H1 (cell line): ENCODE measurements around the gene HDAC9. TPM values are rescaled to one million over a fixed set of nuclear protein-coding genes. Genes with fewer than 3 reads are reported as not detected.

Experiments
- CTCF ChIA-PET: fragments of 300-600 bp; sonication (Branson Sonifier 250); formaldehyde crosslinking; loops from one replicate; lab custom pipeline; 2021; ENCODE audit not compliant: partially characterized antibody; lab: Charles Lee
- POLR2A ChIA-PET: fragments of 300-600 bp; sonication (Branson Sonifier 250); formaldehyde crosslinking; loops from one replicate; lab custom pipeline; 2021; ENCODE audit warnings: inconsistent platforms; ENCODE audit not compliant: partially characterized antibody; lab: Charles Lee
- DNase-seq, 2 experiments: peaks; one replicate each; pipeline versions ENCODE4 v3.0.0 to v3.0.0-alpha.2; 2010 to 2022; ENCODE audit warnings: low spot score in 2 of 2, low read depth in 1 of 2, mixed read lengths in 1 of 2
- FAIRE-seq: peaks from 2 replicates; lab custom pipeline; 2011; peaks lifted over from hg19 to GRCh38; lab: Jason Lieb, UNC
- H2AFZ ChIP-seq: 2 replicates; pipeline ENCODE4 v1.8.1; 2012; ENCODE audit warnings: low read length, inconsistent platforms
- H2AK5ac ChIP-seq: 2 replicates; pipeline ENCODE4 v1.6.1; 2013; ENCODE audit warnings: low read depth, low read length
- H2BK120ac ChIP-seq: replicated peaks from 2 replicates; pipeline ENCODE3; 2013; ENCODE audit warnings: low read depth, low read length, inconsistent platforms
- H2BK12ac ChIP-seq: 2 replicates; pipeline ENCODE4 v1.6.1; 2013; ENCODE audit warnings: low read depth, low read length
- H2BK15ac ChIP-seq: 2 replicates; pipeline ENCODE4 v1.6.1; 2013; ENCODE audit warnings: low read length
- H2BK20ac ChIP-seq: 2 replicates; pipeline ENCODE4 v1.6.1; 2013; ENCODE audit warnings: low read length
- H2BK5ac ChIP-seq: 2 replicates; pipeline ENCODE4 v1.6.1; 2013; ENCODE audit warnings: low read depth, low read length
- H3K14ac ChIP-seq: 2 replicates; pipeline ENCODE4 v1.6.1; 2013; ENCODE audit warnings: inconsistent platforms; ENCODE audit not compliant: insufficient read length
- H3K18ac ChIP-seq: 2 replicates; pipeline ENCODE4 v1.6.1; 2013; ENCODE audit warnings: low read length; ENCODE audit errors: extremely low read depth
- H3K23ac ChIP-seq: 2 replicates; pipeline ENCODE4 v1.6.1; 2013; ENCODE audit warnings: inconsistent platforms; ENCODE audit not compliant: insufficient read length
- H3K23me2 ChIP-seq: 2 replicates; pipeline ENCODE4 v1.6.1; 2013; ENCODE audit warnings: low read depth, low read length
- H3K27ac ChIP-seq: 2 replicates; pipeline ENCODE4 v1.6.1; 2011; ENCODE audit warnings: low read depth, low read length, inconsistent platforms
- H3K27me3 ChIP-seq, 4 experiments: replicated peaks in 1 of 4; 1 replicate in 1 of 4; 2 replicates in 3 of 4; pipeline versions ENCODE4 v1.6.1 to v1.8.1; 2011 to 2013; ENCODE audit warnings: low read length in 3 of 4, mild to moderate bottlenecking in 3 of 4, inconsistent platforms in 2 of 4, mixed read lengths in 2 of 4, moderate library complexity in 1 of 4; ENCODE audit not compliant: control insufficient read depth in 3 of 4, insufficient read depth in 3 of 4; ENCODE audit errors: extremely low read depth in 1 of 4
- H3K36me3 ChIP-seq, 4 experiments: 2 replicates each; pipeline versions ENCODE4 v1.6.1 to v1.8.1; 2011 to 2013; ENCODE audit warnings: mild to moderate bottlenecking in 4 of 4, low read length in 3 of 4, moderate library complexity in 2 of 4, control low read depth in 1 of 4, inconsistent platforms in 1 of 4; ENCODE audit not compliant: insufficient read depth in 4 of 4, control insufficient read depth in 2 of 4
- H3K4ac ChIP-seq: replicated peaks from 2 replicates; pipeline ENCODE3; 2013; ENCODE audit warnings: low read length, low read depth, mixed read lengths, inconsistent platforms; ENCODE audit not compliant: insufficient read length
- H3K4me1 ChIP-seq, 4 experiments: replicated peaks in 1 of 4; 1 replicate in 1 of 4; 2 replicates in 3 of 4; pipeline versions ENCODE4 v1.6.1 to v1.8.1; 2011 to 2013; ENCODE audit warnings: low read length in 3 of 4, inconsistent platforms in 2 of 4, mixed read lengths in 1 of 4; ENCODE audit not compliant: insufficient read depth in 4 of 4, control insufficient read depth in 3 of 4
- H3K4me2 ChIP-seq, 2 experiments: 2 replicates each; pipeline versions ENCODE4 v1.6.1 to v1.8.1; 2011 to 2013; ENCODE audit warnings: low read depth in 2 of 2, low read length in 2 of 2, control low read depth in 1 of 2, inconsistent platforms in 1 of 2, mild to moderate bottlenecking in 1 of 2; ENCODE audit not compliant: insufficient read depth in 1 of 2
- H3K4me3 ChIP-seq, 4 experiments: fragments of 200-600, 300-600 bp in 1 of 4; sonication (generic), shearing (Covaris generic), sonication (Bioruptor Twin) in 1 of 4; 2 replicates each; pipeline versions ENCODE4 v1.5.1 to v1.8.1; 2011 to 2016; ENCODE audit warnings: low read length in 4 of 4, low read depth in 3 of 4, control low read depth in 2 of 4, inconsistent platforms in 2 of 4, mild to moderate bottlenecking in 2 of 4, mixed read lengths in 1 of 4, moderate library complexity in 1 of 4; ENCODE audit not compliant: insufficient read depth in 2 of 4; ENCODE audit errors: extremely low read depth in 1 of 4
- H3K56ac ChIP-seq: replicated peaks from 2 replicates; pipeline ENCODE3; 2013; ENCODE audit warnings: low read depth, mild to moderate bottlenecking, mixed read lengths, low read length, inconsistent platforms; ENCODE audit not compliant: insufficient read length
- H3K79me1 ChIP-seq: 2 replicates; pipeline ENCODE4 v1.6.1; 2013; ENCODE audit warnings: low read depth, low read length, control low read depth
- H3K79me2 ChIP-seq, 2 experiments: 2 replicates each; pipeline versions ENCODE4 v1.6.1 to v1.8.1; 2012 to 2013; ENCODE audit warnings: low read length in 2 of 2, mild to moderate bottlenecking in 2 of 2, inconsistent platforms in 1 of 2; ENCODE audit not compliant: insufficient read depth in 2 of 2, control insufficient read depth in 1 of 2
- H3K9ac ChIP-seq, 4 experiments: replicated peaks in 1 of 4; 1 replicate in 1 of 4; 2 replicates in 3 of 4; pipeline versions ENCODE4 v1.6.1 to v1.8.1; 2011 to 2013; ENCODE audit warnings: low read depth in 3 of 4, low read length in 3 of 4, control low read depth in 2 of 4, mild to moderate bottlenecking in 2 of 4, moderate library complexity in 2 of 4, inconsistent platforms in 1 of 4; ENCODE audit errors: extremely low read depth in 1 of 4
- H3K9me3 ChIP-seq, 2 experiments: 2 replicates each; pipeline versions ENCODE4 v1.6.1 to v1.8.1; 2012 to 2013; ENCODE audit warnings: mild to moderate bottlenecking in 2 of 2, moderate library complexity in 2 of 2, control low read depth in 1 of 2, inconsistent platforms in 1 of 2, low read depth in 1 of 2, low read length in 1 of 2, mixed read lengths in 1 of 2; ENCODE audit not compliant: insufficient read depth in 2 of 2
- H4K20me1 ChIP-seq, 2 experiments: replicated peaks in 1 of 2; 2 replicates each; pipeline versions ENCODE3 to v1.8.1; 2011 to 2013; ENCODE audit warnings: inconsistent platforms in 2 of 2, low read length in 2 of 2, mild to moderate bottlenecking in 1 of 2; ENCODE audit not compliant: insufficient read depth in 2 of 2, control insufficient read depth in 1 of 2
- H4K5ac ChIP-seq: 2 replicates; pipeline ENCODE4 v1.6.1; 2013; ENCODE audit warnings: low read length, low read depth, mixed read lengths, inconsistent platforms; ENCODE audit not compliant: insufficient read length
- H4K8ac ChIP-seq: 2 replicates; pipeline ENCODE4 v1.8.0; 2013; ENCODE audit warnings: mild to moderate bottlenecking, moderate library complexity, low read length, inconsistent platforms; ENCODE audit not compliant: insufficient read depth; ENCODE audit errors: extremely low read depth
- H4K91ac ChIP-seq: replicated peaks from 2 replicates; pipeline ENCODE3; 2013; ENCODE audit warnings: low read length, mixed read lengths, inconsistent platforms; ENCODE audit not compliant: insufficient read length
- CHD2 ChIP-seq: IDR thresholded peaks from 2 replicates; pipeline ENCODE4 v1.6.1; 2012; ENCODE audit warnings: low read length, improper control_type of control experiment
- EGR1 ChIP-seq: IDR thresholded peaks from 2 replicates; pipeline ENCODE4 v1.6.1; 2011; ENCODE audit warnings: low read depth, low read length, borderline replicate concordance
- FOSL1 ChIP-seq: IDR thresholded peaks from 2 replicates; pipeline ENCODE4 v1.6.1; 2011; ENCODE audit warnings: mild to moderate bottlenecking, low read depth, low read length, moderate library complexity; ENCODE audit not compliant: insufficient read depth
- JUND ChIP-seq: IDR thresholded peaks from 2 replicates; pipeline ENCODE4 v1.6.1; 2011; ENCODE audit warnings: mild to moderate bottlenecking, improper control_type of control experiment, low read length
- POLR2AphosphoS5 ChIP-seq: IDR thresholded peaks from 2 replicates; pipeline ENCODE4 v1.6.1; 2011; ENCODE audit warnings: low read depth, low read length
- RAD21 ChIP-seq, 2 experiments: IDR thresholded peaks in 1 of 2; conservative IDR thresholded peaks in 1 of 2; 2 replicates each; pipeline ENCODE4 v1.6.1; 2011; ENCODE audit warnings: low read depth in 2 of 2, low read length in 2 of 2, improper control_type of control experiment in 1 of 2, inconsistent platforms in 1 of 2, mild to moderate bottlenecking in 1 of 2, moderate library complexity in 1 of 2
- RFX5 ChIP-seq: IDR thresholded peaks from 2 replicates; pipeline ENCODE4 v1.6.1; 2011; ENCODE audit warnings: low read depth, low read length, improper control_type of control experiment, borderline replicate concordance
- RXRA ChIP-seq: IDR thresholded peaks from 2 replicates; pipeline ENCODE4 v1.6.1; 2011; ENCODE audit warnings: low read depth, mild to moderate bottlenecking, low read length, moderate library complexity; ENCODE audit not compliant: insufficient read depth
- SIX5 ChIP-seq: IDR thresholded peaks from 2 replicates; pipeline ENCODE4 v1.6.1; 2011; ENCODE audit warnings: mild to moderate bottlenecking, low read depth, low read length
- USF2 ChIP-seq: IDR thresholded peaks from 2 replicates; pipeline ENCODE4 v1.6.1; 2011; ENCODE audit warnings: low read length, improper control_type of control experiment
- WGBS, 2 experiments: shearing (Covaris generic) in 1 of 2; methylation state at CpG; one replicate each; pipeline versions ENCODE4 v1.1.6 to v1.1.7; 2013 to 2015; ENCODE audit warnings: low lambda C conversion rate in 2 of 2, mixed read lengths in 2 of 2, inconsistent platforms in 1 of 2, low coverage in 1 of 2, missing lambda C conversion rate in 1 of 2; ENCODE audit not compliant: insufficient replicate concordance in 2 of 2, insufficient coverage in 1 of 2, insufficient read length in 1 of 2; ENCODE audit errors: extremely low coverage in 1 of 2, missing lambda C conversion rate in 1 of 2; 5-methylcytosine and 5-hydroxymethylcytosine counted together
- polyA plus RNA-seq, 7 experiments: library from polyadenylated mRNA; depleted of rRNA in 3 of 7; stranded (reverse) in 5 of 7; unstranded in 2 of 7; fragments of >200 nt in 5 of 7; fragments of 200-250 nt in 2 of 7; gene quantifications; 1 replicate in 5 of 7; 2 replicates in 1 of 7; 4 replicates in 1 of 7; pipeline versions ENCODE4 v1.2.1 to v1.2.3, GENCODE V29; 2011 to 2013; ENCODE audit warnings: missing spikeins in 2 of 7, mixed read lengths in 2 of 7
- total RNA-seq: library from RNA; stranded (reverse); fragmentation: NEBNext Ultra II Directional; extraction: Animal tissue kit (Norgen Biotek cat#: 25700); gene quantifications from 2 replicates; pipeline ENCODE4 v1.2.1, GENCODE V29; 2021

Gene HDAC9
- total and polyA plus RNA-seq, 2 of the 8 experiments (the other 6 are each of a cell fraction or from before 2014, with no cell fraction given) = 9.5 to 13.1 TPM

GRCh38 chr7:18974803-18975202 lies 479.3 kb downstream of the HDAC9 start:
- Histone ChIP-seq H3K79me2 (no peaks in the 10 kb centered on the region), H2BK15ac (no peak overlapping the region), H4K91ac (no peak overlapping the region), H3K79me1 (no peaks in the 10 kb centered on the region), H4K20me1 (no peaks in the 10 kb centered on the region), H4K5ac (no peak overlapping the region), H3K27me3 (no peaks in the 10 kb centered on the region), H3K36me3 (no peaks in the 10 kb centered on the region), H3K4ac (no peak overlapping the region), H4K8ac (no peak overlapping the region), H3K27ac (no peak overlapping the region), H3K18ac (no peak overlapping the region), H3K4me3 (no peak overlapping the region), H2AK5ac (no peak overlapping the region), H3K9me3 (no peaks in the 10 kb centered on the region), H2AFZ (no peak overlapping the region), H3K4me1 (no peaks in the 10 kb centered on the region), H3K56ac (no peak overlapping the region), H2BK12ac (no peak overlapping the region), H2BK120ac (no peak overlapping the region), H3K4me2 (no peak overlapping the region), H3K14ac (no peak overlapping the region), H3K23me2 (no peaks in the 10 kb centered on the region), H3K9ac (no peak overlapping the region), H3K23ac (no peak overlapping the region), H2BK20ac (no peak overlapping the region), H2BK5ac (no peak overlapping the region)
- DNase-seq (no peak), FAIRE-seq (no peak)
- CTCF ChIA-PET = interaction anchor here (0.8 kb wide), 1 partner anchor 58 kb away, joined by 3 read pairs; no protein-coding TSS in a partner anchor
- POLR2A ChIA-PET = no interaction called here
- TF ChIP-seq RAD21 (IDR thresholded peaks at IDR 0.05 in 1 of 2, conservative IDR thresholded peaks at IDR 0.05 in 1 of 2; ENCODE audit: low read depth in 2 of 2, low read length in 2 of 2) = no peak
- TF ChIP-seq CHD2 = no peak
- TF ChIP-seq SIX5 = no peak
- no peak for TF ChIP-seq JUND
- TF ChIP-seq EGR1 = no peak
- TF ChIP-seq RFX5 = no peak
- TF ChIP-seq USF2 = no peak
- TF ChIP-seq RXRA = no peak
- no peak for TF ChIP-seq POLR2AphosphoS5
- no peak for TF ChIP-seq FOSL1
- 71% methylated on average over 1 of the region's 1 CpG; no CpG with 5 or more reads in 1 of the 2 experiments for WGBS, 2 experiments
